Osteoblast (primary cell): Measurements from ENCODE around the gene PAN3. TPM values are rescaled to one million over a fixed set of nuclear protein-coding genes. Genes with fewer than 3 reads are reported as not detected.

ENCODE experiments used
- DNase-seq: peaks from one replicate; pipeline ENCODE4 v3.0.0; 2011; ENCODE audit warnings: low spot score, mixed read lengths; ENCODE audit not compliant: insufficient read length; ENCODE audit errors: missing footprints
- H2AFZ ChIP-seq: 2 replicates; pipeline ENCODE4 v1.6.0; 2011; ENCODE audit warnings: mild to moderate bottlenecking, low read length
- H3K27ac ChIP-seq: 2 replicates; pipeline ENCODE4 v1.5.1; 2011; ENCODE audit warnings: mild to moderate bottlenecking, low read depth, low read length, moderate library complexity
- H3K27me3 ChIP-seq: 2 replicates; pipeline ENCODE4 v1.6.0; 2012; ENCODE audit warnings: mild to moderate bottlenecking, control low read depth, inconsistent platforms, low read length, moderate library complexity; ENCODE audit not compliant: insufficient read depth
- H3K36me3 ChIP-seq: 2 replicates; pipeline ENCODE4 v1.5.1; 2011; ENCODE audit warnings: mild to moderate bottlenecking, low read length, control low read depth, moderate library complexity; ENCODE audit not compliant: insufficient read depth
- H3K4me1 ChIP-seq: 2 replicates; pipeline ENCODE4 v1.5.1; 2011; ENCODE audit warnings: mild to moderate bottlenecking, low read length, control low read depth, moderate library complexity; ENCODE audit not compliant: insufficient read depth
- H3K4me2 ChIP-seq: 2 replicates; pipeline ENCODE4 v1.6.0; 2011; ENCODE audit warnings: mild to moderate bottlenecking, low read length; ENCODE audit not compliant: insufficient read depth
- H3K4me3 ChIP-seq: fragments of 200-600 bp; sonication (generic); 3 replicates; pipeline ENCODE4 v1.5.1; 2012; ENCODE audit warnings: mild to moderate bottlenecking, low read length, inconsistent platforms; ENCODE audit not compliant: insufficient read depth
- H3K79me2 ChIP-seq: 2 replicates; pipeline ENCODE4 v1.6.0; 2012; ENCODE audit warnings: mild to moderate bottlenecking, low read length, control low read depth, inconsistent platforms; ENCODE audit not compliant: insufficient read depth
- H3K9me3 ChIP-seq: 2 replicates; pipeline ENCODE4 v1.5.1; 2011; ENCODE audit warnings: low read depth, low read length, control low read depth
- H4K20me1 ChIP-seq: 2 replicates; pipeline ENCODE4 v1.6.0; 2012; ENCODE audit warnings: mild to moderate bottlenecking, low read length, control low read depth; ENCODE audit not compliant: insufficient read depth
- total RNA-seq: library from RNA; depleted of rRNA; stranded (reverse); fragments of >200 nt; gene quantifications from 2 replicates; pipeline ENCODE4 v1.2.3, GENCODE V29; 2012
- TF ChIP-seq, protein P1 (sequence below): IDR thresholded peaks from 2 replicates; pipeline ENCODE4 v1.5.1; 2011; ENCODE audit warnings: mild to moderate bottlenecking, low read depth, low read length, moderate library complexity; ENCODE audit errors: extremely low read depth

PAN3 gene
- total RNA-seq, 1 donor = 27.5 TPM

DNA sequence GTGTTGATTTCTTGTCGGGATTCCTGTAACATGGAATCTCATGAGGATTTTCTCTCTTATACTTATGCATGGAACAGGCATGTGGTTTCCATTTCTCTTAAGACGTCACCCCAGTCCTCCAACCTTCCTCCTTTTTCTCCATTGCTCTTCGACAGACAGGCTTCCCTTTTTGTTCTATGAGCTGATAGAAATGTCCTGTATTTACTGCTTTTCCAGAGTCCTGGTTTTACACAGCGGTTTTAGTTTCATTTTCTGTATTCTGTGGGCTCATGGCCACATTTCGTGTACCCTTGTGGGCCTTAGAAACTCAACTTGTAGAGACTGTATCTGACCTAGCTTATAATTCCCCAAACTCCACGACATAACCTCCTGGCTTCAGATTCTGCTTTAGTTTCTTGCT is 113.1 kb downstream of the PAN3 start:
- H3K27ac ChIP-seq = no peak overlapping the region
- peaks cover 5% of the 10 kb centered on the region for H3K36me3 ChIP-seq
- peaks cover 11% of the 10 kb centered on the region for H3K79me2 ChIP-seq
- no peaks in the 10 kb centered on the region for H3K4me1 ChIP-seq
- H3K4me2 ChIP-seq = peak overlapping the region; percentile 5
- no peak overlapping the region for H3K4me3 ChIP-seq
- TF ChIP-seq, protein P1, sequence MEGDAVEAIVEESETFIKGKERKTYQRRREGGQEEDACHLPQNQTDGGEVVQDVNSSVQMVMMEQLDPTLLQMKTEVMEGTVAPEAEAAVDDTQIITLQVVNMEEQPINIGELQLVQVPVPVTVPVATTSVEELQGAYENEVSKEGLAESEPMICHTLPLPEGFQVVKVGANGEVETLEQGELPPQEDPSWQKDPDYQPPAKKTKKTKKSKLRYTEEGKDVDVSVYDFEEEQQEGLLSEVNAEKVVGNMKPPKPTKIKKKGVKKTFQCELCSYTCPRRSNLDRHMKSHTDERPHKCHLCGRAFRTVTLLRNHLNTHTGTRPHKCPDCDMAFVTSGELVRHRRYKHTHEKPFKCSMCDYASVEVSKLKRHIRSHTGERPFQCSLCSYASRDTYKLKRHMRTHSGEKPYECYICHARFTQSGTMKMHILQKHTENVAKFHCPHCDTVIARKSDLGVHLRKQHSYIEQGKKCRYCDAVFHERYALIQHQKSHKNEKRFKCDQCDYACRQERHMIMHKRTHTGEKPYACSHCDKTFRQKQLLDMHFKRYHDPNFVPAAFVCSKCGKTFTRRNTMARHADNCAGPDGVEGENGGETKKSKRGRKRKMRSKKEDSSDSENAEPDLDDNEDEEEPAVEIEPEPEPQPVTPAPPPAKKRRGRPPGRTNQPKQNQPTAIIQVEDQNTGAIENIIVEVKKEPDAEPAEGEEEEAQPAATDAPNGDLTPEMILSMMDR = no peak
- DNase-seq = no peak
- H2AFZ ChIP-seq = no peak overlapping the region
- no peaks in the 10 kb centered on the region for H3K9me3 ChIP-seq
- no peaks in the 10 kb centered on the region for H3K27me3 ChIP-seq
- no peaks in the 10 kb centered on the region for H4K20me1 ChIP-seq

DNA sequence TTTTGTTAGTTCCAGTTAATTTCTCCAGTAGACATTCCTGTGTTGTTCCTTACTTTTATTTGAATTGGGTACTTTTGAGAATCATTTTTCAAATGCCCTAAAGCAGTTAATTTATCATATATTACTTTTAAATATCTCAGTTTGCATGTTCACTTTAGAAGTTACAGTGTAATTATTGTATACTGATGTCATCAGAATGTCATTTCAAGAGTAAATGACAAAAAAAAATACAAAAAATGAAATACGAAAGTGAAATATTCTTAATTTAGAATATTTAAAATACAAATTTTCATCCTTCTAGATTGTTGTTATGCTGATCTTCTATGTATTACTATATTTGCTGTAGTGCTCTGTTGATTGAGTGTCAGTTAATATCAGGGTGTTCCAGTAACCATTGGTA is 114.2 kb downstream of the PAN3 start:
- Histone ChIP-seq H3K4me3 (no peak overlapping the region), H3K9me3 (no peaks in the 10 kb centered on the region), H3K4me1 (no peaks in the 10 kb centered on the region), H4K20me1 (no peaks in the 10 kb centered on the region), H3K79me2 (peaks cover 6% of the 10 kb centered on the region), H3K4me2 (no peak overlapping the region), H3K27ac (no peak overlapping the region), H3K27me3 (no peaks in the 10 kb centered on the region), H2AFZ (no peak overlapping the region), H3K36me3 (peaks cover 13% of the 10 kb centered on the region)
- no peak for DNase-seq
- TF ChIP-seq, protein P1 = no peak

DNA sequence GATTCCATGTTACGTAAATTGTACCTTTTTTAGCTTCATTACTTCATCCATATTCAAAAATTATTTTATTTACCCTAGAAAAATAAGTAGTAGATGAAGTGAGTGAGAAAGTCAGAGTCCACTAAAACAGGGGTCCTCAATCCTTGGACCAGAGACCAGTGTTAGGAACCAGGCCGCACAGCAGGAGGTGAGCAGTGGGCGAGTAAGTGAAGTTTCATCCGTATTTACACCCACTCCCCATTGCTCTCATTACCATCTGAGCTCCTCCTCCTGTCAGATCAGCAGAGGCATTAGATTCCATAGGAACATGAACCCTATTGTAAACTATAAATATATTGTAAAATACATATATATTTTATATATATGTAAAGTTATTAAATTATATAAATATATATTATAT is 119.0 kb downstream of the PAN3 start:
- TF ChIP-seq, protein P1 = no peak
- H2AFZ ChIP-seq = no peak overlapping the region
- H3K36me3 ChIP-seq = peaks cover 26% of the 10 kb centered on the region
- H3K27ac ChIP-seq = no peak overlapping the region
- H3K4me1 ChIP-seq = no peaks in the 10 kb centered on the region
- no peaks in the 10 kb centered on the region for H3K27me3 ChIP-seq
- no peak overlapping the region for H3K4me3 ChIP-seq
- H4K20me1 ChIP-seq = no peaks in the 10 kb centered on the region
- no peaks in the 10 kb centered on the region for H3K79me2 ChIP-seq
- no peak overlapping the region for H3K4me2 ChIP-seq
- no peaks in the 10 kb centered on the region for H3K9me3 ChIP-seq
- DNase-seq = no peak

DNA sequence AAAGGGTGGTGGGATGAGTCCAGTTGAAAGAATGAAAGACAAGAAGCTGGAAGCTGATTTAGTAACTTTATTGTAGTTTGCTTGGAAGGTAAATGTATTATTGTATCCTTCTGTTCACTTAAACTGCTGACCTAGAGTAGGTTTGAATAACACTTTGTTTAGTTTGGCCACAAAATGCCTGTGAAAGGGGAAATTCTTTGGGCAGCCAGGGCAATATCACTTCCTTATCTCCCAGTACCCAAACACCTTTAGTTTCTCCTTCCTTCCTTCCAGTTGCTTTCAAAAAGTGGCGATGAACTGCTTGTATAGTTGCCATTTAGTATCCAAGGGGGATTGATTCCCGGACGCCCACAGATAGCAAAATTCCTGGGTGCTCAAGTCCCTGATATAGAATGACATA is 120.1 kb downstream of the PAN3 start:
- Histone ChIP-seq H3K27me3 (no peaks in the 10 kb centered on the region), H3K27ac (no peak overlapping the region), H4K20me1 (no peaks in the 10 kb centered on the region), H3K79me2 (no peaks in the 10 kb centered on the region), H3K4me2 (no peak overlapping the region), H2AFZ (no peak overlapping the region), H3K36me3 (peaks cover 26% of the 10 kb centered on the region), H3K4me3 (no peak overlapping the region), H3K4me1 (no peaks in the 10 kb centered on the region), H3K9me3 (no peaks in the 10 kb centered on the region)
- DNase-seq = no peak
- TF ChIP-seq, protein P1 = no peak
